HG03558 (cell line): ENCODE measurements around the gene STX7.
A peak's percentile ranks its signal among the peaks of the same experiment; 100 is the strongest.
"Not testable (repeated sequence)": the region's sequence is repeated elsewhere in the genome, so short reads cannot be mapped to it uniquely, and the experiment has no call there.

Experiments used
- ATAC-seq: cut with Tn5 transposase; IDR thresholded peaks from one replicate; pipeline ENCODE4 v1.9.1; 2021; ENCODE audit warnings: moderate number of reproducible peaks; ENCODE audit not compliant: unreplicated experiment; ENCODE audit errors: extremely low read depth

STX7 gene, protein sequence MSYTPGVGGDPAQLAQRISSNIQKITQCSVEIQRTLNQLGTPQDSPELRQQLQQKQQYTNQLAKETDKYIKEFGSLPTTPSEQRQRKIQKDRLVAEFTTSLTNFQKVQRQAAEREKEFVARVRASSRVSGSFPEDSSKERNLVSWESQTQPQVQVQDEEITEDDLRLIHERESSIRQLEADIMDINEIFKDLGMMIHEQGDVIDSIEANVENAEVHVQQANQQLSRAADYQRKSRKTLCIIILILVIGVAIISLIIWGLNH

DNA sequence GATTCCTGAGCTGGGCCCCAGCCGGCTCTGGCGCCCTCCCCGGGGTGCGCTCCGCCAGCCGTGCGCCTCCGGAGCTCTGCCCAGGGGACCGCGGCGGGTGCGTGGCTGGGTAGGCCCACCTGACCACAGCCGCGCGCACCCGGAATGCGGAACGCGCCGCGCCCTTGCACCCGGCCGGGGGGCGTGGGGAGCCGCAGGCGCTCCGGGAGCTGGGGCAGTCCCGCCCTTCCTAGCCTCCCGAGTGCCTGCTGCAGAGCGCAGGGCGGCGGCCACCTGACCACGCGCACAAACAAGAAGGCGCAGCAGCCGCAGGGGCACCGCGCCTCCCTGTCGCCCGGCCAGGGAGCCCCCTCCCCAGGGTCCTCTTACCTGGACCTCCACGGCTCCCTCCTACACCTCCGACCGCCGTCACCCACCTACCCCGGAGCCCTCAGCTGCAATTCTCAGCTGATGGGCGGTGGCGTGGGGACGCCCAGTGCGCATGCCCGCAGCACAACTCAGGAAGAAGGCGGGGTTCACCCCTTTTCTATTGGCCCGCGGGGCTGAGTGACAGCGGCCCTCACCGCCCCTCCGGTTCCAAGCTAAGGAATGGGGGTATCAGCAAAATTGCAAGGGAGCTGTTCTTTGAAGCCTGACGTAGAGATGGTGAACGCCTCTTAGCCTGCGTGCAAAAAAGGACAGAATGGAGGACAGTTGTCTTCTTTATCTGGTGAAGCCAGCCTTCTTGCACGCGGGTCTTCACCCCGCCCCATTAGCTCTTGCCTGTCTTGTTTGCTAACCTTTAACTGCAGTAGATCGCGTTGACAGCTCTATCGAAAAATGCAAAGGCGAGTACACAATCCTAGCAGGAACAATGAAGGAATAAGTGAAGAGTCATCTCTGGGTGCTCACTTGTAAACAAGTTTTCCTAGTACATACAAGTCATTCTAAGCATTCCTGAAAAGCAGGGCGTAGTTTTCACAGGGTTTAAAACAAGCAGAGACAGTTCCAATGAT lies at the start of gene STX7:
Gene STX7 (minus strand): TSS at position 479 of the 995 bp plus-strand sequence. CDS start 9,586 bp downstream, outside the sequence.
- peak; percentile 84 for ATAC-seq

DNA sequence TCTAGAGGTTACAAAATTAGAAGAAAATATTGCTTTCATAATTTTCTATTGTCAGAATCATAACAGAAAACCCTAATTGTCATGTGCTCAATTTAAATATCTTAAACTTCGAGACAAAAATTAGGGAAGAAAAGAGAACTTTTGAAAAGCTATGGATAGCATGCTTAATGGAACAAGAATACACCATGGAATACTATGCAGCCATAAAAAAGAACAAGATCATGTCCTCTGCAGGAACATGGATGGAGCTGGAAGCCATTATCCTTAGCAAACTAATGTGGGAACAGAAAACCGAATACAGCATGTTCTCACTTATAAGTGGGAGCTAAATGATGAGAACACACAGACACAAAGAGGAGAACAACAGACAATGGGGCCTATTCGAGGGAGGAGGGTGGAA lies 47.2 kb upstream of the STX7 start:
- ATAC-seq = not testable (repeated sequence)

DNA sequence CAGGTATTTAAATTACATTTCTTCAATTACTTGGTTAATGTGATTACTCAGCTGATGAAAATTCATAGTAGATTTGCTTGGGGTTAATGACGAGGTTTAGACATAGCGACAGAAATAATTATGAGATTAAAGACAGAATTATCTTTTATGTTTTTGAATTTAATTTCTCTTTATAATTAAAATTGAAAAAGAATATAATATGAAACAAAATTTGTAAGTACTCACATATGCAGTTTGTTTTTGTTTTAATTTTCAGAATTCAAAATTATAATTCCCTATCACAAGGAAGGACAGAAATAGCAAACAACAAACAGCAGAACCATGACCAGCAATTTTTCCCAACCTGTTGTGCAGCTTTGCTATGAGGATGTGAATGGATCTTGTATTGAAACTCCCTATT lies 39.5 kb upstream of the STX7 start, which contains the start of gene TAAR8:
Gene TAAR8 (plus strand): TSS at position 301 of the 400 bp plus-strand sequence. CDS start 21 bp downstream, at position 322.
- ATAC-seq = no peak

DNA sequence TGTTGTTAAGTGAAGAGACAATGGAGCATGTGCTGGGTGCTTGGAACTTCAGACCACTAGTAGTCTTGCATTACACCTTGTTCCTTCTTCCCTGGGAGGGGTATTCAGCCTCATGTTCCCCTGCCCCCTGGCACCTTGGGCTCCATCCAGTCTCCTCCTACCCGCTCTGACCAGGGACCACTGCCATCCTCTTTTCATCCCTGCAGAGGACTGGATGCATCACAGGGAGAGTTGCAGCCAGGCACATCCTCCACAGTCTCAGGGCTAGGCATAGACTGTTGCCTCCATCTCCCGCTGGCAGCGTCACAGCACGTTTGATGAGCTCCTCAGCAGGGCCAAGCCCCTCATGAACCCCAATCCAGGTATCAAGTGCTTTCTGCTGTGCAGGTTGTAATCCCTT lies 38.3 kb upstream of the STX7 start:
- ATAC-seq = no peak

DNA sequence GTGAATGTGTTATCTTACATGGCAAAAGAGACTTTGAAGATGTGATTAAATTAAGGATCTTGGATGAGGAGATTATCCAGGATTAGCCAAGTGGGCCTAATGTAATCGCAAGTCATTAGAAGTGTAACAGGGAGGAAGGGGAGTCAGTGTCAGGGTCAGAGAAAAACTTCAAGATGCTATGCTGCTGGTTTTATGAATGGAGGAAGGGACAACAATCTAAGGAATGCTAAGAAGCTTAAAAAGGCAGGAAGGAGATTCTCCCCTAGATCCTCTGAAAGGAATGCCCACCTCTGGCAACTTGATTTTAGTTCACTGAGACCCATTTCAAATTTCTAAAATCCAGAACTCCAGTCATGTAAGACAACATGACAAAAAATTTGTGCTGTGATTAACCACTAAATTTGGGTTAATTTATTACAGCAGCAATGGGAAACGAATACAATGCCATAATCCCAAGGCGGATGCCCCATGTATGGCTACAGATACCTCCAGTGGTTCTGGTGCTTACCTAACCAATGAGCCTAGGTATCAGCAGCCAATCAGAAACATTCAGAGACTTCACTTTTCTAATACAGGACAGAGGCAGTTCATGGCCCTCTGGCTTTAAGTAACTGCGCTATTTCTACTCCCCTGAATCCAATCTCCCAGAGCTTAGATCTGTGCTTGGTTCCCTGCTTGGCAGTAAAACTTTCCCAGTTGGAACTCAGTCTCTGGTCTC lies 36.0 kb upstream of the STX7 start:
- ATAC-seq = no peak

DNA sequence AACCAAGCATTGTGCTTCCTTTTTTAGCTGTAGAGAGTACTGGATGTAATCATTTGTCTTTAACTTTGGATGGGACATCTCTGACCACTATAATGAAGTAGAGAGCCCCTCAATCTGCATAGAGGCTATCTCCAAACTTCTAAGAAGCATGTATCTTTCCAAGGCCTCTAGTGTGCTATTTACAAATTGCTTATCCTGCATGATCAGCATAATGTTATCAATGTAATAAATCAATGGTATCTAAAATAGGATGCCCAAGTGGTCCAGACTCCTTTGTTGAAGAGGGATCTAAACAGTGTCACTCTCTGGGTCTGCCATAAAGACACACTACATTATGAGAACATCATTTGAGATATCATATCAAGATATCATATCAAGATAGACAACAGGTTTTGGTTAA lies 31.9 kb upstream of the STX7 start:
- ATAC-seq = no peak

DNA sequence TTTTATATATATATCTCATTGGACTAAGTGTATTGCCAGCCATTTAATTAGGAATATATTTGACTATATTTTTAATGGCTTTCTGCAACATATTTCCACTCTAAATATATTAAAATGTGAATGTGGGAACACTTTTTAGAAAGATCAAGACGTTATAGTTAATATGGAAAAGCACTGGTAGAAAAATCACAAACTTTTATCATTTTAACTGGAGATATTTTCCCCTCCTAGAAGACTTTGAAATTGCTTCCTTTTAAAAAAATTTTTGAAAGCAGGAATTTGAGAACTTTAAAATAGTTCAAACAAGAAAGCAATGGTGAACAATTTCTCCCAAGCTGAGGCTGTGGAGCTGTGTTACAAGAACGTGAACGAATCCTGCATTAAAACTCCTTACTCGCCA lies 25.1 kb upstream of the STX7 start, which contains the start of gene TAAR9:
Gene TAAR9 (plus strand): TSS at position 301 of the 400 bp plus-strand sequence. CDS start 13 bp downstream, at position 314.
- ATAC-seq = no peak

DNA sequence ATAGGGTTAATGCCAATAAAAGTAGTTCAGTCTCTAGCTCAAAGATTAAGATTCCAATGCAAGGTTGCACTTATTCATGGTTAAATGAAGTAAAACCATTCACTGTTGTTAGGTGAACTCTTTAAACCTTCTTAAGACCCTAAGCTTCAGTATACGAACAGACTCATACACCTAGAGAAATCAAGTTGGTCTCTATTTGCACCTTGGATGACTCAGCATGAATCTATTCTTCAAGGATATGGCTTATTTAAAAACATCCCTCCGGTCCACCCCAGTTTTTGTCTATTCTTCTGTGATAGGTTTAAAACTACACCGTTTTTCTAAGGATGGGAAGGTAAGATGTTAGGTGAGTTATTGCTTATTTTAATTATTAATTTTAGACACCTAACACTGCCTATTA lies 24.2 kb upstream of the STX7 start:
- ATAC-seq = no peak

DNA sequence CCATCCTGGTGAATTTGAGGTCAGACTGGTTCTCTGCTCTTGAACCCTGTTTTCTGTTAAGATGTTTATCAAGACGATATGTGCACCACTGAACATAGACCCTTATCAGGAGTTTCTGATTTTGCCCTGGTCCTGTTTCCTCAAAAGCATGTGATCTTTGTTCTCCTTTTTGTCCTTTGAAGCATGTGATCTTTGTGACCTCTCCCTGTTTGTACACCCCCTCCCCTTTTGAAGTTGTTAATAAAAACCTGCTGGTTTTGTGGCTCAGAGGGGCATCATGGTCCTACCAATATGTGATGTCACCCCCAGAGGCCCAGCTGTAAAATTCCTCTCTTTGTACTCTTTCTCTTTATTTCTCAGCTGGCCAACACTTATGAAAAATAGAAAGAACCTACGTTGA lies 21.6 kb upstream of the STX7 start:
- ATAC-seq = not testable (repeated sequence)

DNA sequence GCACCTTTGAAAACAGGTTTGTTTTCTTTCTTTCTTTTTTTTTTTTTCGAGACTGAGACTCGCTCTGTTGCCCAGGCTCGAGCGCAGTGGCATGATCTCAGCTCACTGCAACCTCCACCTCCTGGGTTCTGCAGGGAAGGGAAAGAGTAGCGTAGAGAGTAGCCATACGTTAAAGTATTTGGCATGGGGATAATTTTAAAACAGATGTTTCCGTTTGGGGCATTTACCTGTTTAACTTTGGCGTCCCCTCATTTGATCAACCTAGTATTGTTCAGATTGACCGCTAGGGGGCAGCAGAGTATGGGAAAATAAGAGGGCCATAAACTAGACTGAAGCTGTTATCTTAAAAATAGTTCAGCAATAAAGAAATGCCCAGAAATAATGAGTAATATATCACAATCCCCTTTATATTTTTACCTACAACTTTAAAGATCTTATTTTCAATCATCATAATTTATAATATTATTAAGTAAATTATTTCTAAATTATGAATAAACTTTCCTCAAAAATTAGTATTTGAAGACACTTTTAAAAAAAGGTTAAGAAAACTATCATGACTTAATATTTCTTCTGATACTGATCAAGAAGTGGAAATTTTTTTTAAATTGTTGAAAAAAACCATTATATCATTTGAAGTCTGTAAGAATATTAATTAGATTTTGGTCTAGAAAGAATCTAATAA lies 17.5 kb upstream of the STX7 start:
- peak; percentile 76 for ATAC-seq

DNA sequence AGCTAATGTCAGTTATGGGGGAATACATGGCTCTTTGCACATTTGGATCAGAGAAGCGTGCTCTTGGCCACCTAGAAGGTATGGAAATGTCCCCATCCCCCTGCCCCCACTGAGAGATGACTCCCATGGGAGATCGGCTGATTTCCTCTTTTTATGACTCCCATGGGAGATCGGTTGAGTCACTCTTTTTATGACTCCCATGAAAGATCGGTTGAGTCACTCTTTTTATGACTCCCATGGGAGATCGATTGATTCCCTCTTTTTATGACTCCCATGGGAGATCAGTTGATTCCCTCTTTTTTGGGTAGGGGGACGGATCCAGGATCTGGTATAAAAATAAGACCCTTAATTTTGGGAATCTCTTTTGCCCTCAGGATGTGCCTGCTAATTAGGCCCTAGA lies 14.9 kb upstream of the STX7 start:
- no peak for ATAC-seq

DNA sequence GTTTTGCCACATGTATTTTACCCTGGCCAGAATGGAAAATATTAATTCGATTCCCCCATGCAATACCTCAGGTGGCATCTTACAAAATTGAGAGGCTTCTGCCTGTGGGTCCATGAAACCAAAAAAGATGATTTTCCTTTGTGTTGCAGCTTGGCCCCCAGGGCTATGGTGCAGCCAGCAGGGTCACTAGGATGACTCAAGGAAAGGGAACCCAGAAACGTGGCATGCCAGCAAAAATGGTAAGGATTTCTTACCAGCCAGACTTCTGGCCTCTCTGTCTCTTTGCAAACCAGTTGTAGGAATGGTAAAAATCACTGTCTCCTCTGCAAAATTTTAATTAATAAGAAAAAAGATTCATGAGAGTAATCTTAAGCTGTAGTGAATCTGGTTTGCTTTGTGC lies 13.5 kb upstream of the STX7 start:
- ATAC-seq = no peak

DNA sequence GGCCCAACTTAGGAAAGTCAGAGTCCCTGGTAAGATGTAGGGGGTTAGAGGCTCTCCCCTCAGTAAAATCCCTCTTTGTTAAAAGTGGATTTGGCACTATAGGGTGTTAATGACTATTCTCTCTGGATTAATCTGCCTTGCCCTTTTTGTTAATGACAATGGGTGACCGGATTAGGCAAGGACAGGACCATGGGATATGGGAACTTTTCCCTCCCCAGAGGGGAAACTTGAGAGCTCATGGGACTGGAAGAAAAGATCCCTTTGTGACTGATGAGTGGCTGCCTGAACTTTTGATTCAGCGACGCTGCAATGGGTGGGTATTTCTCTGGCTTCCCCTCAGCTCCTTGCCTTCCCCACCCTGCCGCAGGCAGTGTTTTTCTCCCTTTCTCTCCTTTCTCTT lies 12.9 kb upstream of the STX7 start:
- ATAC-seq = no peak

DNA sequence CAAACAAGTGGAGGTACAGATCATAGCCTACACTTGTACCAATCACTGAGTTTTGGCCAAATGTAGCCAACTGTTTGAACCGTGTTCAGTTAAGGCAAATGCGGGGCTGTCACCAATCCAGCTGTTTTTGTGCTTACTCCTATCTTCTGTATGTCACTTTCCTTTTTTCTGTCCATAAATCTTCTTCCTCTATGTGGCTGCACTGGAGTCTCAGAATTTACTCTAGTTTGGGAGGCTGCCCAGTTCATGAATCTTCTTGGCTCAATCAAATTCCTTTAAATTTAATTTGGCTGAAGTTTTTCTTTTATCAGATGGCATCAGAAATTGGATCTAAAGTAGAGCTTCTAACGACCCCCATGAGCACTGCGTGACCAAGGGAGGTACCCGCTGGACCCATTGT lies 11.7 kb upstream of the STX7 start:
- ATAC-seq = no peak

DNA sequence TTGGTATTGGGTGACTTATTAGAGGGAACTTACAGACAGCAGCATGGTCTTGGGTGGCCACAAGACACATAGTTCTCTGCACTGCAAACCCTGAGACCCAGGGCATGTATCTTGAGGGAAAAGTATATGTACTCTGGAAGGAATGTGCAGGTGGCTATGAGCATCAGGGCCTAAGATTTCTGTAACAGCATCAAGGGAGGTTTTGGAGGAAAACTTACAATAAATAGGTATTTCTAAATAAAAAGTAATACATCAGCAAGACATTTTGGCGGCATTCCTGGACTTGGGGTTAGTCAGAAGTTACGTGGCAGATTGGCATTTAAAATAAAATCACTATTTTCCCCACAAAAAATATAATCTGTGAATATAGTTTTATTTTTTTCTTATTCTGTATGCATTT lies 8.0 kb upstream of the STX7 start:
- no peak for ATAC-seq

DNA sequence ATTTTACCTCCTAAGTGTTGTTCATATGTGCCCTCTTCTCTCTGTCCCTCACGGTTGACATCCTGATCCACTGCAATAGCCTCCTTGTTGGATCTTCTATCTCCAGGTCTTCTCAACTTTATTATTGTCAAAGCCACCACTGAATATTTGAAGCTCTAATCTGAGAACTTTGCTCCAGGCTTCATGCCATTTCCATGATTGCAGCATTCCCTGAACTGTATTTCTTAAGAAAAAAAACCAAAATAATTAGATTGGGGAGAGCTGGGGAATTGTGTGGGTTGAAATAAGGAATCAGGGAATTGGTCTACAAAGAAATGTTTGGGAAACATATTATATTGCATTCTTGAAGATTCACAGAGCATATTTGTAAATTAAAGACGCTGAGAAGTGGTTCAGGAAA lies 2.5 kb upstream of the STX7 start:
- no peak for ATAC-seq

DNA sequence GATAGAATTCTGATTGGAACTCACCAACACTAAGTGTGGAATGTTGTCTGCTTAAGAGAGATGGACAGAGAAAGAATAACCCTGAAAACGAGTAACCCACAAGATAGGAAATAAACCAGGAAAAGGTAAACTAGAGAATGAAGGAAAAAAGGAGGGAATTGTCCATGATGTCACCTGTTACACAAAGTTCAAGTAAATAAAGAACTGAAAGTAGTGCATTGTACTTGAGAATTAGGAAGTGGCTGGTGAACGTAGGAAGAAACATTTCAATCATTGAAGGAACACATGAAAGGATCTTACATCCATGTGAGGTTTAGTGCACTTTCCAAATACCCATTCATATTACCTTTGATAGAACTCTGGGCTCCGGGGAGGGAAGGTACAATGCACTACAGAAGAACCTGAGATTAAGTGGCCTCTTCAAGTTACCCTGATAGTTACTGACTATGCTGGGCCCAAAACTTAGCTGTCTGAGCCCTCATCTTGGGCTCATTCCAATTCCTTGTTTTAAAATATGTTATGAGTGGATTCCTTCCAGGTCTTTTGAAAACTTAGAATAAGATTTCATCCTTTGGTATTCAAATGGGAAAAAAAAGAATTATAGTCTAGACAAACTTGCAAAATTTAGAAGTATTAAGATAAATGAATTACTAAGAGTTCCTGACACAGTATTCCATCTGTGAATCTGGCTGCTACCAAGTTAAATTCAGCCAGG lies 1.1 kb upstream of the STX7 start:
- ATAC-seq = no peak

DNA sequence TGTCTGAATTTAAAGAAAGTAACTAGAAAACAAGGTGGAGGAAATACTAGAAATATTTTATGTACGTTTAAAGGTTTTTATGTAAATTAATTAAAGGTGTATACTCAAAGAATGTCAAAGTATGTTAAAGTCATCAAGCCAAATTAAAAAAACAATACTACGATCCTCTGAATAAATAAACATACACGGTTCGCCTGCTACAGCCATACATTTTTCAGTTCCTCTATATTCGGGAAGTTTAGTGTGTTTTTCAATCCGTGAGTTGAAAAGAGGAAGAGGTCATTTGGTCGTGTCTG lies 626 bp downstream of the STX7 start:
- no peak for ATAC-seq

DNA sequence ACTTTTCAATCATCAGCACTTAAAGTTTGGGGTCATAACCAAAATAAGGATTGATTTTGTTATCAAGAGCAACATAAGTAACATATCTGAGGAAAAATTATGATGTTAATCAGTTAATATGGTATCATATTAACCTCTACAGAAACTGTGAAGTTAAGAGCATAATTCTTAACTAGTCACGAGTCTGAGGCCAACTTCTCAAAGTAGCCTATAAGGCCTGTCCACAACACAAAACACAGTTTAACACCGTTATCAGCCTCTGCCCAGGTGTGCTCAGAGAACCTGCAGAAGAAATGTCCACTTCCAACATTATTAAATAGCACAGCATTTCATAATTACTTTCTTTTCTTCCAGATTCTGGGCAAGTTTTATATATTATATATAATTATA lies 1.1 kb downstream of the STX7 start:
- no peak for ATAC-seq
